HCT116 (cell line): ENCODE data around the gene KLHDC3. TPM values are rescaled to one million over a fixed set of nuclear protein-coding genes. Genes with fewer than 3 reads are reported as not detected.

Experiments
- ATAC-seq: fragments of 200-7000 bp; cut with Tn5 transposase; 2 replicates; pipeline ENCODE4 v1.9.1; 2020; ENCODE audit warnings: mild to moderate bottlenecking, moderate library complexity
- BruUV-seq: library from RNA; stranded (reverse); fragments of 400-500 nt; replicated peaks from 2 replicates; lab custom pipeline; 2021; lab: Mats Ljungman, UMichigan
- CTCF ChIA-PET: fragments of 300-600 bp; sonication (Branson Sonifier 250); formaldehyde crosslinking; loops from one replicate; lab custom pipeline; 2021; ENCODE audit warnings: antibody characterized with exemption; lab: Charles Lee
- POLR2A ChIA-PET: fragments of 300-600, 350-600 bp; sonication (Branson Sonifier 250); formaldehyde crosslinking; loops from one replicate; lab custom pipeline; 2021; ENCODE audit warnings: antibody characterized with exemption; lab: Charles Lee
- RAD21 ChIA-PET, 2 experiments: fragments of 300-600 bp; sonication (Branson Sonifier 250); formaldehyde crosslinking; loops; one replicate each; lab custom pipeline; 2023; ENCODE audit warnings: low total read pairs in 2 of 2; ENCODE audit not compliant: uncharacterized antibody in 2 of 2, unreplicated experiment in 2 of 2, low non-redundant PET in 1 of 2; lab: Charles Lee
- DNase-seq: peaks from one replicate; pipeline ENCODE4 v3.0.0-alpha.2; 2010; ENCODE audit warnings: low read depth, low spot score
- H2AFZ ChIP-seq: fragments of 200-600 bp; shearing (Covaris generic), sonication (generic); 2 replicates; pipeline ENCODE4 v1.6.1; 2017; ENCODE audit warnings: low read depth, mixed run types, mixed read lengths, antibody characterized with exemption, low read length; ENCODE audit not compliant: poor library complexity, severe bottlenecking
- H3K27ac ChIP-seq: 2 replicates; pipeline ENCODE4 v1.5.1; 2012; ENCODE audit warnings: low read depth, low read length
- H3K27me3 ChIP-seq: fragments of 200-600 bp; sonication (generic); 2 replicates; pipeline ENCODE4 v1.6.1; 2016; ENCODE audit warnings: mixed run types, low read length, mixed read lengths; ENCODE audit not compliant: insufficient read depth
- H3K36me3 ChIP-seq, 2 experiments: fragments of 200-500 bp in 1 of 2; fragments of 200-600 bp in 1 of 2; sonication (Bioruptor generic) in 1 of 2; sonication (generic) in 1 of 2; 2 replicates each; pipeline versions ENCODE4 v1.5.1 to v1.6.1; 2014 to 2016; ENCODE audit warnings: low read length in 2 of 2, inconsistent platforms in 1 of 2, mixed read lengths in 1 of 2, mixed run types in 1 of 2; ENCODE audit not compliant: insufficient read depth in 2 of 2, control insufficient read depth in 1 of 2
- H3K4me1 ChIP-seq, 2 experiments: fragments of 200-600 bp in 1 of 2; sonication (generic) in 1 of 2; 2 replicates each; pipeline versions ENCODE4 v1.5.1 to v1.6.1; 2012 to 2017; ENCODE audit warnings: low read length in 2 of 2, inconsistent platforms in 1 of 2, mild to moderate bottlenecking in 1 of 2, mixed read lengths in 1 of 2, mixed run types in 1 of 2, moderate library complexity in 1 of 2; ENCODE audit not compliant: insufficient read depth in 2 of 2, control insufficient read depth in 1 of 2
- H3K4me2 ChIP-seq: fragments of 200-600 bp; sonication (generic); 2 replicates; pipeline ENCODE4 v1.6.1; 2017; ENCODE audit warnings: mixed run types, low read length, mixed read lengths
- H3K4me3 ChIP-seq, 2 experiments: fragments of 200-600 bp in 1 of 2; sonication (generic) in 1 of 2; replicated peaks in 1 of 2; 2 replicates each; pipeline ENCODE4 v1.5.1; 2011 to 2016; ENCODE audit warnings: low read length in 2 of 2, control low read depth in 1 of 2, low read depth in 1 of 2, mild to moderate bottlenecking in 1 of 2, mixed read lengths in 1 of 2, mixed run types in 1 of 2
- H3K79me2 ChIP-seq: fragments of 200-600 bp; sonication (generic); 2 replicates; pipeline ENCODE4 v1.6.1; 2017; ENCODE audit warnings: mild to moderate bottlenecking, mixed run types, low read length, moderate library complexity, mixed read lengths; ENCODE audit not compliant: insufficient read depth
- H3K9ac ChIP-seq: fragments of 200-600 bp; sonication (generic); 2 replicates; pipeline ENCODE4 v1.6.1; 2016; ENCODE audit warnings: low read length, mixed read lengths
- H3K9me2 ChIP-seq: fragments of 200-600 bp; sonication (generic), shearing (Covaris generic); 2 replicates; pipeline ENCODE4 v1.6.1; 2017; ENCODE audit warnings: mixed run types, mild to moderate bottlenecking, moderate library complexity; ENCODE audit not compliant: insufficient read depth
- H3K9me3 ChIP-seq, 2 experiments: fragments of 200-500 bp in 1 of 2; fragments of 200-600 bp in 1 of 2; sonication (Bioruptor generic) in 1 of 2; sonication (generic) in 1 of 2; 2 replicates each; pipeline ENCODE4 v1.6.1; 2014 to 2017; ENCODE audit warnings: low read length in 2 of 2, mixed read lengths in 2 of 2, inconsistent platforms in 1 of 2, low read depth in 1 of 2, mild to moderate bottlenecking in 1 of 2, mixed run types in 1 of 2, moderate library complexity in 1 of 2; ENCODE audit not compliant: control insufficient read depth in 1 of 2, insufficient read depth in 1 of 2
- H4K20me1 ChIP-seq: fragments of 200-600 bp; sonication (generic), shearing (Covaris generic); 2 replicates; pipeline ENCODE4 v1.6.1; 2017; ENCODE audit warnings: mixed run types, mild to moderate bottlenecking, moderate library complexity; ENCODE audit not compliant: insufficient read depth
- CEBPB ChIP-seq: IDR thresholded peaks from 2 replicates; pipeline ENCODE4 v1.6.1; 2012; ENCODE audit warnings: low read depth
- EGR1 ChIP-seq: IDR thresholded peaks from 2 replicates; pipeline ENCODE4 v1.6.1; 2012; ENCODE audit warnings: low read depth
- FOSL1 ChIP-seq: IDR thresholded peaks from 2 replicates; pipeline ENCODE4 v1.6.1; 2012; ENCODE audit warnings: low read depth
- POLR2AphosphoS5 ChIP-seq: IDR thresholded peaks from 2 replicates; pipeline ENCODE4 v1.6.1; 2011; ENCODE audit warnings: mild to moderate bottlenecking, low read depth, low read length, moderate library complexity
- YY1 ChIP-seq: IDR thresholded peaks from 2 replicates; pipeline ENCODE4 v1.6.1; 2011; ENCODE audit warnings: low read length, low read depth, moderate library complexity, mild to moderate bottlenecking; ENCODE audit not compliant: insufficient replicate concordance; ENCODE audit errors: extremely low read depth
- ZBTB33 ChIP-seq: IDR thresholded peaks from 2 replicates; pipeline ENCODE4 v1.6.1; 2011; ENCODE audit warnings: mild to moderate bottlenecking, low read length, moderate library complexity; ENCODE audit not compliant: insufficient replicate concordance; ENCODE audit errors: extremely low read depth
- ZFX ChIP-seq: fragments of 450-650 bp; IDR thresholded peaks from 2 replicates; pipeline ENCODE4 v1.6.1; 2017
- intact Hi-C: fragments of 100-400 bp; cut with micrococcal nuclease; formaldehyde crosslinking; loops from 2 replicates; pipeline ENCODE4 v1.10.0; 2022
- total RNA-seq: library from RNA; stranded (reverse); gene quantifications from one replicate; pipeline ENCODE4 v1.2.1, GENCODE V29; 2021; ENCODE audit not compliant: unreplicated experiment
- TF ChIP-seq, protein P1 (sequence below): IDR thresholded peaks from 2 replicates; pipeline ENCODE4 v1.6.1; 2012

KLHDC3 gene
- total RNA-seq, 1 experiment from 2014 or later: 67.2 TPM

- Histone ChIP-seq H3K4me1 (peaks cover 13 to 31% of the 10 kb centered on the region in 2 experiments; a peak in 3 of 4 replicates), H3K9ac (peak overlapping the region; percentile 90), H3K36me3 (peaks cover 0 to 19% of the 10 kb centered on the region in 2 experiments; a peak in 1 of 4 replicates), H2AFZ (no peak overlapping the region), H3K9me2 (no peaks in the 10 kb centered on the region), H3K27ac (peak overlapping the region; percentile 65), H3K4me2 (peak overlapping the region; percentile 81), H3K27me3 (no peaks in the 10 kb centered on the region), H3K4me3 (peak overlapping the region; percentile 89), H3K79me2 (peaks cover 24% of the 10 kb centered on the region), H3K9me3 (no peaks in the 10 kb centered on the region), H4K20me1 (no peaks in the 10 kb centered on the region)
- intact Hi-C loops: loop anchor here (5.0 kb wide), 3 partner anchors 46 to 114 kb away; partner anchors contain the start of genes KLHDC3, MEA1 and SRF
- ChIA-PET RAD21 (no interaction called here), POLR2A (interaction anchor here (1.5 kb wide), 1 partner anchor 44 kb away, joined by 7 read pairs; the partner anchor contains the start of genes KLHDC3 and MEA1), CTCF (no interaction called here)
- no TSS peak for BruUV-seq
- DNase-seq (no peak), ATAC-seq (no peak)
- TF ChIP-seq EGR1: no peak
- TF ChIP-seq FOSL1: no peak
These were observed 44.5 kb downstream of the KLHDC3 start for GRCh38 chr6:43058531-43058930.

DNA sequence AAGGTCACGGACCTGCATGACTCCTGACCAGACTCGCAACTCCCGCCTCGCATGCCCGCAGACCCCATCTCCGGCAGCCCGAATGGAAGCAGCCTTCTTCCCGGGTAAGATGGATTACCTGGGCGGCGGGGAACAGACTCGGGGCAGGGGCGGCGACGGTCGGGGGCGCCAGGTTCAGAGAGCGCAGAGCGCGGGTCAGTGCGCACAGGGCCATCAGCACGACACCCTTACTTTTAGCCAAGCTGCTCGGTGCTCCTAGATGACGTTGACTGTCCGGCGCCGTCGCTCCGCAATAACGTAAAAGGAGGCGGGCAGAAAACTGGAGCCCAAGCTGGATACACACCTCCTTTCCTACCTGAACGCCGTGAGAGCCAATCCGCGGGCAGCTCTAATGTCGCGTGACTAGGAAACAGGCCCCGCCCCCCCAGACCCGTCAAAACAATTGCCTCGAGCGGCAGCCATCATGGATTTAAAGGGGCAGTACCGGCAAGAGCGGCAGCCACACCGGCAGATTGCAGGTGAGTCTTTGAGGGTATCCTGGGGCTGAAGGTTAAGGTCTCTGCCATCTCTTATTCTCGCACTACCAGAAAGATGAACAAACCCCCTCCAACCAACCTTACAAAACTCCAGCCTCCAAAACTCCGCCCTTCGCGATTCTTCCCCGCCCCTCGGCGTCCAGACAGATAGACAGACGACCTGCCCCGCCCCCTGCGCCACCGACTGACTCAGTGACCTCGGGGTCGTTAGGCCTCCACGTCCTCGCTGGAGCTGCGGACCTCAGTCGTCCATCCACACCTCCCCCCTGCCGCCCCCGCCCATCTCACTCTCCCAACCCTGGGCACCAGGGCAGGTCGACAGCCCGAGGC is 45.4 kb downstream of the KLHDC3 start, which contains the start of the genes KLC4 and MRPL2:
TSS of gene KLC4 (plus strand) at position 464 of the 866 bp plus-strand sequence. CDS start 1,705 bp downstream, outside the sequence.
TSS of gene MRPL2 (minus strand) at position 267 of the 866 bp plus-strand sequence. CDS start at position 214, 53 bp downstream.
- Histone ChIP-seq H3K4me3 (peak within 1 kb of the TSS; percentile 89), H3K4me2 (peak within 1 kb of the TSS; percentile 81), H3K9me3 (no peaks in the 10 kb centered on the region), H3K27me3 (no peaks in the 10 kb centered on the region), H3K79me2 (peaks cover 24% of the 10 kb centered on the region), H3K4me1 (peaks cover 10 to 25% of the 10 kb centered on the region in 2 experiments; a peak in 3 of 4 replicates), H3K9ac (peak within 1 kb of the TSS; percentile 90), H3K36me3 (peaks cover 0 to 19% of the 10 kb centered on the region in 2 experiments; a peak in 1 of 4 replicates), H3K27ac (peak within 1 kb of the TSS; percentile 65), H2AFZ (peak within 1 kb of the TSS; percentile 67), H3K9me2 (no peaks in the 10 kb centered on the region), H4K20me1 (no peaks in the 10 kb centered on the region)
- POLR2A ChIA-PET: interaction anchor here (1.4 to 1.5 kb wide), 2 partner anchors 45 to 75 kb away, joined by 7 to 9 read pairs; partner anchors contain the start of genes KLHDC3, MEA1 and PPP2R5D
- CTCF ChIA-PET: interaction anchor here (0.9 to 1.0 kb wide), 3 partner anchors 12 to 84 kb away, joined by 3 to 5 read pairs (median 5); partner anchors contain the start of gene PTK7
- no TSS peak for BruUV-seq
- RAD21 ChIA-PET: interaction anchor here (0.6 to 1.0 kb wide), 3 partner anchors 45 to 84 kb away, joined by 3 to 5 read pairs (median 3); partner anchors contain the start of gene KLHDC3 (in 1 of the 2)
- TF ChIP-seq ZFX (peak; percentile 22; the same call in 1 of the 2 replicates), POLR2AphosphoS5 (peak; percentile 95), YY1 (peak; percentile 96), CEBPB (no peak), ZBTB33 (peak; percentile 78)
- TF ChIP-seq, protein P1, sequence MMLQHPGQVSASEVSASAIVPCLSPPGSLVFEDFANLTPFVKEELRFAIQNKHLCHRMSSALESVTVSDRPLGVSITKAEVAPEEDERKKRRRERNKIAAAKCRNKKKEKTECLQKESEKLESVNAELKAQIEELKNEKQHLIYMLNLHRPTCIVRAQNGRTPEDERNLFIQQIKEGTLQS: no peak
- peak; percentile 96 for ATAC-seq
- DNase-seq: peak; percentile 97
- intact Hi-C loops: loop anchor here (1.0 to 5.0 kb wide), 4 partner anchors 47 to 158 kb away; partner anchors contain the start of genes KLHDC3, MEA1 and SRF
